NCI-H128 (cell line): Measurements from ENCODE around the gene PTPRF.

Experiments used
- DNase-seq: peaks from one replicate; lab custom pipeline; 2025; ENCODE audit not compliant: unreplicated experiment; lab: John Stamatoyannopoulos, UW

Gene PTPRF

DNA sequence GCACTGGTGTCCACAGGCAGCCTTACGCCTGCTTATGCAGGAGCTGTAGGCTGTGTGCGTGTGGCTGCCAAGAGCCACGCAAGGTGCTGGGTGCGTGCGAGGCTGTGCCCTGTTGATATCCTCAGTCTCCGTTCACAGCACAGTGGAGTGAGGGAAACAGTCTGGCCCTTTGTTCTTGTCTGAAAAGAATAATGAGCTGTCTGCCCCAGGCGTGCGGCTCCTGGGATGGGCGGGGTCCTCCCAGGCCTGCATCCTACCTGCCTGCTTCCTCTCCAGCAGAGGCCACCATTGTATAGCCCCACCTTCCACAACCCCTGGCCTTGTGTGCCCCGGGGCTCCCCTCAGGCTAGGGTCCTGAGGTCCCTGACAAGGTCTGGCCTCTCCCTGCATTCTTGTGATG, 72.3 kb downstream of the PTPRF start:
- DNase-seq: no peak

- no peak for DNase-seq
Measured at GRCh38 chr1:43604192-43604591, 73.5 kb downstream of the PTPRF start.

GRCh38 chr1:43605157-43605556, 74.5 kb downstream of the PTPRF start:
- DNase-seq: no peak

GRCh38 chr1:43605766-43606165, 75.1 kb downstream of the PTPRF start:
- DNase-seq: no peak

DNA sequence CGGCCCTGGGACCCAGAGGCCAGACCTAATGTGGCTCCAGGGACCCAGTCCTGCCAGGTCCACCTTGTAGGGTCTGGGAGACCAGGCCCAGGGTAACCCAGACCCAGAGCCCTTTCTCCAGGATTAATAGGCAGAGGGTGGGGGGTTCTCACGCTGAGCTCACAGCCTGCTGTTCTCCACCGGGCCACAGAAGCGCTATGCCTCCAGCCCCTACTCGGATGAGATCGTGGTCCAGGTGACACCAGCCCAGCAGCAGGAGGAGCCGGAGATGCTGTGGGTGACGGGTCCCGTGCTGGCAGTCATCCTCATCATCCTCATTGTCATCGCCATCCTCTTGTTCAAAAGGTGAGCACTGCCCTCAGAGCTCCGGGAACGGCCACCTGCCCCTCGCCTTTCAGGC, 75.9 kb downstream of the PTPRF start:
- no peak for DNase-seq

DNA sequence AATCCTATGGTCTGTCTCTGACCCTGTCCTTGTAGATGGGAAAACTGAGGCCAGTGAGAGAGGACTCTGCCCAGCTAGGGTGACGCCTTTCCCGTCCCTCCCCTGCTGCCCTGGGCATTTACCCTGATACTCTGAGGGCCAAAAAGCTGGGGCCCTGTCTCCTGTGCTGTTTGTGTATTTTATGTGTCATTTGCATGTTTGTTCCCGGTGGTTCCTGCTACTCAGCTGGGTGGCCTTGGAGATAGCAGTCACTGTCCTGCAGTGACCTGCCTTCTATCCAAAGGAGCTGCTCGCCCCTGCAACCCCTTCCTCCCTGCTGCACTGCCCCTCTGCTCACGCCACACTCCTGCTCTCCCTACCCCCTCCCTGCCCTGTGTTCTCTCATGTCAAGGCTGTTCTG, 78.1 kb downstream of the PTPRF start:
- DNase-seq: no peak

DNA sequence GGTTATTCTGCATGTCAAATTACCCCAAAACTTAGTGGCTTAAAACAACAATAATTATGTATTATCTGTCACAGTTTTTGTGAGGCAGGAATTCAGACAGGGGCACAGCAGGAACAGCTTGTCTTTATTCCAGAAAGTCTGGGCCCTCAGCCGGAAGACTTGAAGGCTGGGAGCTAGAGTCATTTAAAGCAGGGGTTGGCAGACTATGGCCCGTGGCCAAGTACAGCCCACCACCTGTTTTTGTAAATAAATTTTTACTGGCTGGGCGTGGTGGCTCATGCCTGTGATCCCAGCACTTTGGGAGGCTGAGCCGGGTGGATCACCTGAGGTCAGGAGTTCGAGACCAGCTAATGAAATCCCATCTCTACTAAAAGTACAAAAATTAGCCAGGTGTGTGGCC, 79.7 kb downstream of the PTPRF start:
- no peak for DNase-seq

DNA sequence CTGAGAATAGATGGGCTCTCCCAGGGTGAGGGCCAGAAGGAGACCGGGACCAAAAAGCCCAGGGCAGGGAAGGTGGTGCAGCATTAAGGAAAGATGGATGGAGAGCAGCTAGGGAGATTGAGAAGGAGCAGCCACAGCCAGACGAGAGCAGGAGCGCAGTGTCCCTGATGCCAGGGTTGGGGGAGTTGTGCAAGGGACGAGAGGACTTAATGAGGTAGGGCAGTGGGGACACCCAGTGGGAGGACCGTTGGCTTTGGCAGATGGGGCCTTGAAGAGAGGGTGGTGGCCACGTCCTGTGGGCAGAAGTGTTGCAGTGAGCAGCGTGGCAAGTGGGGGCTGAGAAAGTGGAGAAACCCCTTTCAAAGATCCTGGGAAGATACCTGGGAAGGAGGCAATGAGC, 81.3 kb downstream of the PTPRF start:
- DNase-seq: no peak

DNA sequence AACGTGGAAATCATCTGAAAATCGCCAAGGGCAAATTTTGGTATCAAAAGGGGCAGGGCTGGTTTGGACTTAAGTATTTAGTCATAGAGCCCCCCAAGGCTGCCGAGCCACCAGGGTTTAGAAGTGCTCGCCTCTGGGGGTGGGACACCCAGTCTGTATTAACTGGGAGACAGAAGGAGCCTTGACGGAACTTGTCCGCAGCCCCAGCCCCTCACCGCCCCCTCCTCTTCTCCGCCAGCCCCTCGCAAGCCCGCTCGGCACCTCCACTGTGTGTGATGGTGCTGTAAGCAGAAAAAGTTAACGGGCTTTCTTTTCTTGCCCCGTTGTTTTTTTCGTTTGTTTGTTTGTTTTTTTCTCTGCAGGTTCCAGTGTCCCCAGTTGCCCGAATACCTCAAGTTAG, 81.7 kb downstream of the PTPRF start:
- no peak for DNase-seq

- no peak for DNase-seq
Measured at GRCh38 chr1:43613075-43613942, 82.6 kb downstream of the PTPRF start.

DNA sequence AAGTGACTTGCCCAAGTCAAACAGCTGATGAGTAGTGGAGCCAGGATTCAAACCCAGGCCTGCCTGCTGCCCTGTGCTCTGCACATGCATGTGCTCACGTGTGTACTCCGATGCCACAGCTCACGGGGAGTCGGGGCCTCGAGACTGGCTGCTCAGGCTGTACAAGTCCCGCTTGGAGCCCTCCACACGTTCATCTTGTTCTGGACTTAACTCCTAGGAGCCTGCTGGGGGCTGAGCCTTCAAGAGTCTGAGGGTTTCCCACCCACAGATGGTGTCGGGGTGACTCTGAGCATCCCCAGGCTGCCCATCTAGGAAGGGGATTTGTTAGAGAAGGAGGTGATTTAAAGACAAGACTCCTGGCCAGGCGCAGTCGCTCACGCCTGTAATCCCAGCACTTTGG, 83.5 kb downstream of the PTPRF start:
- no peak for DNase-seq

DNA sequence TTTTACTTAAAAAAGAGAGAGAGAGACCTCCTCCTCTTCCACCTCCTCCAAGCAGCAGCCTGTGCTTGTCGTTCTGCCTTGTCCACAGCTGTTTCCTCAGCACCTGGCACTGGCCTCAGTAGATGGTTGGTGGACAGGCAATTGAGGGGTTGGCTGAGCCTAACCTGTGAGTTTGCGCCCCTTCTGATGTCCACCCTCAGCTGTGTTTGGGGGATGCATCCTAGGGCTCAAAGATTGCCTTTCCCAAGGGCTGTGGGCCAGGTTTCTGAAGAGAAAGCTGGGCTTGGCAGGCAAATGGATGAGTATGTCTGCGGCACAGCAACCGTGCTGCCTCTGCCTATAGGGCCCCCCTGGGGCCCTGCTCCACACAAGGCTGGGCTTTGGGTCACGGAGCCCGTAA, 84.2 kb downstream of the PTPRF start:
- no peak for DNase-seq

GRCh38 chr1:43616383-43616782, 85.7 kb downstream of the PTPRF start:
- no peak for DNase-seq

- DNase-seq: no peak
Measured at GRCh38 chr1:43617011-43617410, 86.3 kb downstream of the PTPRF start.

GRCh38 chr1:43617668-43618067, 87.0 kb downstream of the PTPRF start:
- no peak for DNase-seq

DNA sequence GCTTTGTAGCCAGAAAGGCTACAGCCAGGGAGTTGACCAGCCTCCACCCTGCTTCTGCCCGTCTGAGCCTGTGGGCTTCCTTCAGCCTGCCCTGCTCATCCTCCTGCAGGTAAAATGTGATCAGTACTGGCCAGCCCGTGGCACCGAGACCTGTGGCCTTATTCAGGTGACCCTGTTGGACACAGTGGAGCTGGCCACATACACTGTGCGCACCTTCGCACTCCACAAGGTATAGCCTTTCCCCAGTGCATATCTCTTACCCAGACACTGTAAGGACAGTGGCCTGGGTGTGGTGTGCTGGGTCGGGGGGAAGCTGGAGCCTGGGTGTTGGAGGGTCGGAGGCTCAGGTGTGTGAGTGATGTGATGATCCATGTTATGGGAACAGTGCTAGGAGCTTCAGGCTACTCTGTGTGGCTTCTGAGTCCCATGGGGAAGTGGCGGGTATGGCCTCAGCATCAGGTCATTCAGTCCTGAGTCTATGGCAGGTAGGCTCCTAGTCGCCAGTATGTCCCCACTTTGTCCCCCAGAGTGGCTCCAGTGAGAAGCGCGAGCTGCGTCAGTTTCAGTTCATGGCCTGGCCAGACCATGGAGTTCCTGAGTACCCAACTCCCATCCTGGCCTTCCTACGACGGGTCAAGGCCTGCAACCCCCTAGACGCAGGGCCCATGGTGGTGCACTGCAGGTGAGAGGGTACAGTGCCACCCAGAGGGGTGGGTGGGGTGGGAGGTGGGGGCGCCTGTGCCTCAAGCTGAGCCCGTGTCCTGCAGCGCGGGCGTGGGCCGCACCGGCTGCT, 88.0 kb downstream of the PTPRF start:
- DNase-seq: no peak

DNA sequence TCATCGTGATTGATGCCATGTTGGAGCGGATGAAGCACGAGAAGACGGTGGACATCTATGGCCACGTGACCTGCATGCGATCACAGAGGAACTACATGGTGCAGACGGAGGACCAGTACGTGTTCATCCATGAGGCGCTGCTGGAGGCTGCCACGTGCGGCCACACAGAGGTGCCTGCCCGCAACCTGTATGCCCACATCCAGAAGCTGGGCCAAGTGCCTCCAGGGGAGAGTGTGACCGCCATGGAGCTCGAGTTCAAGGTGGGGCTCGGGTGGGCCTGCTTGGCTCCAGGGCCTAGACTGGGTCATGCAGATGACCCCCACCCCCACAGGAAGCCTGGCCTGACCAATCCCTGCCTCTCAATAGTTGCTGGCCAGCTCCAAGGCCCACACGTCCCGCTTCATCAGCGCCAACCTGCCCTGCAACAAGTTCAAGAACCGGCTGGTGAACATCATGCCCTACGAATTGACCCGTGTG, 88.7 kb downstream of the PTPRF start:
- DNase-seq: no peak

DNA sequence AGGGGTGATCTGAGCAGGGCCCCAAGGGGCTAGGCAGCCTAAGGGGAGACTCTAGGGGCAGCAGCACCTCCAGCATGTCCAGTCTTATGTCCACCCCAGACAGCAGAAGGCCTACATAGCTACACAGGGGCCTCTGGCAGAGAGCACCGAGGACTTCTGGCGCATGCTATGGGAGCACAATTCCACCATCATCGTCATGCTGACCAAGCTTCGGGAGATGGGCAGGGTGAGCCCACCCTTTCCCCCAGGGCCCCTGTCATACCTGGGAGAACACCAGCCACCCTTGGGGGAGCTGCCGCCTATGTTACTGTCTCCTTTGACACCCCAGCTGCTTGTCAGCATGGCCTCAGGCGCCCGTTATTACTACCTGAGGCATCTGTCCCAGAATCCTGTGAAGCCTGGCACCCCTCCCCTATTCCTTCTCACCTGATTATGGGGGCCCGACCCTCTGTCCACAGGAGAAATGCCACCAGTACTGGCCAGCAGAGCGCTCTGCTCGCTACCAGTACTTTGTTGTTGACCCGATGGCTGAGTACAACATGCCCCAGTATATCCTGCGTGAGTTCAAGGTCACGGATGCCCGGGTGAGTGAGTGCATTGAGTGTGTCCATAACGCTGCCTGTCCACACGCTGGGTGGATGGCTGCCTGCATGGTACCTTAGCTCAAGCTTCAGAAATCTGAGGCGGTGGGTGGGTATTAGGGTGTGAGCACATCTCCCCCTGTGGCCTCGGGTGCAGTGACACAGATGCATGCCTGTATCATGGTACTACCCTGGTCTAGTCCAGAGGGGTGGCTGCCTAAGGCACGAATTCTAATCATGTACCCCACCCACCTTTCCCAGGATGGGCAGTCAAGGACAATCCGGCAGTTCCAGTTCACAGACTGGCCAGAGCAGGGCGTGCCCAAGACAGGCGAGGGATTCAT, 89.6 kb downstream of the PTPRF start:
- no peak for DNase-seq

DNA sequence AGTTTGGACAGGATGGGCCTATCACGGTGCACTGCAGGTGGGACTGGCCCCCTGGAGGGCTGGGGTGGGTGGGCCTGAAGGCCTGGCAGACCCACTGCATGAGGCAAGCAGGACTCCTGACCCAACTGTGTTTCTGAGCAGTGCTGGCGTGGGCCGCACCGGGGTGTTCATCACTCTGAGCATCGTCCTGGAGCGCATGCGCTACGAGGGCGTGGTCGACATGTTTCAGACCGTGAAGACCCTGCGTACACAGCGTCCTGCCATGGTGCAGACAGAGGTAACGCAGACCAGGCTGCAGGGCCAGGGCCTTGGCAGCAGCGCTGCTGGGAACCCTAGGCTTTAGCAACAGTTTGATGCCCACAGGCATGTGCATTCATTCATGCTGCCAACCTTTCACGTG, 90.3 kb downstream of the PTPRF start:
- no peak for DNase-seq

DNA sequence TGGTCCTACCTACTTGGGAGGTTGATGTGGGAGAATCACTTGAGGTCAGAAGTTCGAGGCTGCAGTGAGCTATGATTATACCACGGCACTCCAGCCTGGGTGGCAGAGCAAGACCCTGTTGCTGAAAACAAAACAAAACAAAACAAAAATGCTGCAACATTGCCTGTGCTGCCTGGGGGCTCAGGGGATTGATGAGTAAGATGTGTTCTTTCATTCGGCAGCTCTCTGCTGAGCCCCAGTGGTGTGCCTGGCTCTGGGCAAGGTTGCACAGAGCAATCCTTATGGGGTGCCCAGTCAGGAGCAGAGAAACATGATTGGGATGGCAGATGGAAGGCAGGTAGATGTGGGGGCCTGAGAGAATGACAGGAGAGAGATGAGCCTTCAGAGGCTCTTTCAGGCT, 90.7 kb downstream of the PTPRF start:
- DNase-seq: no peak

- no peak for DNase-seq
Measured at GRCh38 chr1:43621861-43622260, 91.2 kb downstream of the PTPRF start.
